Vagina (tissue), 2 donors: Measurements from ENCODE around the gene MAFG. TPM values are rescaled to one million over a fixed set of nuclear protein-coding genes. Genes with fewer than 3 reads are reported as not detected.

Experiments used
- DNase-seq, 2 donors: peaks; one replicate each; pipeline ENCODE4 v3.0.0-alpha.2; 2017; ENCODE audit errors: extremely low spot score in 2 of 2
- H3K27ac ChIP-seq: fragments of 200-600 bp; sonication (generic); one replicate; pipeline ENCODE4 v1.5.1; 2019
- H3K27me3 ChIP-seq: fragments of 200-600 bp; sonication (generic); one replicate; pipeline ENCODE4 v1.5.1; 2019
- H3K36me3 ChIP-seq, 2 donors: fragments of 200-600 bp; sonication (generic); one replicate each; pipeline ENCODE4 v1.5.1; 2017 to 2019
- H3K4me1 ChIP-seq: fragments of 200-600 bp; sonication (generic); one replicate; pipeline ENCODE4 v1.5.1; 2019
- H3K4me3 ChIP-seq, 2 donors: fragments of 200-600 bp; sonication (generic); 1 replicate in 1 of 2; 2 replicates in 1 of 2; pipeline ENCODE4 v1.5.1; 2016 to 2019
- H3K9me3 ChIP-seq: fragments of 200-600 bp; sonication (generic); one replicate; pipeline ENCODE4 v1.5.1; 2019
- CTCF ChIP-seq, 3 experiments: fragments of 450-650 bp in 2 of 3; fragments of 200-600 bp in 1 of 3; sonication (generic) in 1 of 3; IDR thresholded peaks; one replicate each; pipeline ENCODE4 v1.5.1; 2017 to 2019; ENCODE audit warnings: antibody characterized with exemption in 3 of 3, mild to moderate bottlenecking in 2 of 3, moderate library complexity in 2 of 3
- POLR2A ChIP-seq, 2 donors: fragments of 450-650 bp; IDR thresholded peaks; one replicate each; pipeline ENCODE4 v1.6.1; 2017; ENCODE audit warnings: antibody characterized with exemption in 2 of 2, mild to moderate bottlenecking in 2 of 2, moderate library complexity in 2 of 2
- POLR2AphosphoS5 ChIP-seq, 2 donors: sonication (generic); formaldehyde crosslinking; IDR thresholded peaks; one replicate each; pipeline ENCODE4 v1.9.0; 2017; ENCODE audit warnings: antibody characterized with exemption in 2 of 2, mild to moderate bottlenecking in 2 of 2, low read depth in 1 of 2; ENCODE audit not compliant: insufficient read depth in 1 of 2
- intact Hi-C: fragments of 100-400 bp; cut with DNase I; formaldehyde crosslinking; loops from one replicate; pipeline ENCODE4 v1.15.1; 2023
- total RNA-seq: library from RNA; depleted of rRNA; stranded (reverse); fragments of >200 nt; gene quantifications from one replicate; pipeline ENCODE4 v1.2.3, GENCODE V29; 2016

The MAFG gene
- total RNA-seq, 1 donor from 2014 or later = 18.9 TPM

- H3K4me1 ChIP-seq = peaks cover 19% of the 10 kb centered on the region
- TF ChIP-seq POLR2A (IDR thresholded peaks at IDR 0.05) = no peak
- no peak for TF ChIP-seq POLR2AphosphoS5 (IDR thresholded peaks at IDR 0.05; ENCODE audit: insufficient read depth in 1 of 2, low read depth in 1 of 2)
- TF ChIP-seq CTCF (IDR thresholded peaks at IDR 0.05) = no peak
- H3K9me3 ChIP-seq = no peaks in the 10 kb centered on the region
- H3K27me3 ChIP-seq = no peaks in the 10 kb centered on the region
- peaks cover 0 to 22% of the 10 kb centered on the region in 2 donors for H3K36me3 ChIP-seq
- H3K4me3 ChIP-seq = no peak overlapping the region
- DNase-seq = no peak
- intact Hi-C loops = no loop called here
- no peak overlapping the region for H3K27ac ChIP-seq
Observed at GRCh38 chr17:81909231-81909630, 18.3 kb downstream of the MAFG start.

GRCh38 chr17:81908793-81909192 is 18.7 kb downstream of the MAFG start:
- intact Hi-C loops = no loop called here
- DNase-seq = no peak
- Histone ChIP-seq H3K36me3 (peaks cover 0 to 18% of the 10 kb centered on the region in 2 donors), H3K9me3 (no peaks in the 10 kb centered on the region), H3K4me1 (peaks cover 19% of the 10 kb centered on the region), H3K4me3 (no peak overlapping the region), H3K27me3 (no peaks in the 10 kb centered on the region), H3K27ac (no peak overlapping the region)
- no peak for TF ChIP-seq POLR2A (IDR thresholded peaks at IDR 0.05)
- TF ChIP-seq CTCF (IDR thresholded peaks at IDR 0.05) = no peak
- no peak for TF ChIP-seq POLR2AphosphoS5 (IDR thresholded peaks at IDR 0.05; ENCODE audit: insufficient read depth in 1 of 2, low read depth in 1 of 2)

- intact Hi-C loops = no loop called here
- DNase-seq = no peak
- peaks cover 0 to 6% of the 10 kb centered on the region in 2 donors for H3K36me3 ChIP-seq
Observed at GRCh38 chr17:81907219-81908145, 20.1 kb downstream of the MAFG start.

GRCh38 chr17:81906476-81907218 is 20.9 kb downstream of the MAFG start:
- intact Hi-C loops = no loop called here
- Histone ChIP-seq H3K36me3 (peaks cover 0 to 6% of the 10 kb centered on the region in 2 donors), H3K4me3 (no peak overlapping the region), H3K4me1 (peaks cover 25% of the 10 kb centered on the region), H3K9me3 (no peaks in the 10 kb centered on the region), H3K27ac (no peak overlapping the region), H3K27me3 (no peaks in the 10 kb centered on the region)
- TF ChIP-seq CTCF (IDR thresholded peaks at IDR 0.05) (no peak), POLR2A (IDR thresholded peaks at IDR 0.05) (no peak), POLR2AphosphoS5 (IDR thresholded peaks at IDR 0.05; ENCODE audit: insufficient read depth in 1 of 2, low read depth in 1 of 2) (no peak)
- DNase-seq = no peak

More at GRCh38 chr17:81907219-81908145, 20.1 kb downstream of the MAFG start:
- Histone ChIP-seq H3K27ac (no peak overlapping the region), H3K4me3 (no peak overlapping the region), H3K4me1 (peaks cover 24% of the 10 kb centered on the region), H3K9me3 (no peaks in the 10 kb centered on the region), H3K27me3 (no peaks in the 10 kb centered on the region)
- TF ChIP-seq POLR2A (IDR thresholded peaks at IDR 0.05) = no peak

- no peaks in the 10 kb centered on the region for H3K27me3 ChIP-seq
- intact Hi-C loops = no loop called here
- TF ChIP-seq POLR2AphosphoS5 (IDR thresholded peaks at IDR 0.05; ENCODE audit: insufficient read depth in 1 of 2, low read depth in 1 of 2) (no peak), CTCF (IDR thresholded peaks at IDR 0.05) (no peak), POLR2A (IDR thresholded peaks at IDR 0.05) (no peak)
- DNase-seq = no peak
- no peak overlapping the region for H3K4me3 ChIP-seq
- peaks cover 28% of the 10 kb centered on the region for H3K4me1 ChIP-seq
- no peaks in the 10 kb centered on the region for H3K9me3 ChIP-seq
- peaks cover 0 to 6% of the 10 kb centered on the region in 2 donors for H3K36me3 ChIP-seq
- H3K27ac ChIP-seq = no peak overlapping the region
Observed at GRCh38 chr17:81905993-81906392, 21.5 kb downstream of the MAFG start.
